SKM-1 treated with dmso at 0.1 percent for 144 hours (cell line): Measurements from ENCODE around the gene TAF1B.
A peak's percentile ranks its signal among the peaks of the same experiment; 100 is the strongest.

ENCODE experiments used
- DNase-seq: peaks from one replicate; lab custom pipeline; 2025; ENCODE audit not compliant: unreplicated experiment; lab: John Stamatoyannopoulos, UW

Gene TAF1B

GRCh38 chr2:9937968-9938367 lies 94.7 kb downstream of the TAF1B start:
- DNase-seq, result no peak

- no peak for DNase-seq
These were observed 96.6 kb downstream of the TAF1B start for GRCh38 chr2:9939587-9940485.

GRCh38 chr2:9941196-9941995 lies 98.1 kb downstream of the TAF1B start:
- no peak for DNase-seq

- DNase-seq, result no peak
These were observed 98.7 kb downstream of the TAF1B start for GRCh38 chr2:9941996-9942390.

- no peak for DNase-seq
These were observed 101.1 kb downstream of the TAF1B start for GRCh38 chr2:9944330-9944758.

- DNase-seq, result no peak
These were observed 102.3 kb downstream of the TAF1B start for GRCh38 chr2:9945596-9945995.

GRCh38 chr2:9946076-9946475 lies 102.8 kb downstream of the TAF1B start:
- DNase-seq, result no peak

GRCh38 chr2:9946818-9947217 lies 103.5 kb downstream of the TAF1B start:
- no peak for DNase-seq

- no peak for DNase-seq
These were observed 105.4 kb downstream of the TAF1B start for GRCh38 chr2:9948721-9949120.

GRCh38 chr2:9949239-9949991 lies 106.1 kb downstream of the TAF1B start:
- no peak for DNase-seq

- DNase-seq, result no peak
These were observed 106.8 kb downstream of the TAF1B start for GRCh38 chr2:9949992-9950520.

GRCh38 chr2:9950521-9951271 lies 107.4 kb downstream of the TAF1B start:
- DNase-seq, result peak; percentile 20

GRCh38 chr2:9951272-9951521 lies 107.9 kb downstream of the TAF1B start:
- no peak for DNase-seq

- peak; percentile 83 for DNase-seq
These were observed 108.4 kb downstream of the TAF1B start, which contains the start of gene GRHL1 for GRCh38 chr2:9951522-9952285. Gene GRHL1, plus strand, starts transcription at chr2:9951693. Its CDS starts 141 bp downstream, at chr2:9951834.

- no peak for DNase-seq
These were observed 109.0 kb downstream of the TAF1B start for GRCh38 chr2:9952286-9952737.

- DNase-seq, result no peak
These were observed 109.7 kb downstream of the TAF1B start for GRCh38 chr2:9952856-9953503.

- no peak for DNase-seq
These were observed 110.9 kb downstream of the TAF1B start for GRCh38 chr2:9954136-9954535.

- DNase-seq, result no peak
These were observed 114.8 kb downstream of the TAF1B start for GRCh38 chr2:9958057-9958456.

GRCh38 chr2:9959262-9959661 lies 116.0 kb downstream of the TAF1B start:
- no peak for DNase-seq
